ENCODE measurements around the gene C1RL. TPM values are rescaled to one million over a fixed set of nuclear protein-coding genes. Genes with fewer than 3 reads are reported as not detected.
A peak's percentile ranks its signal among the peaks of the same experiment; 100 is the strongest.

The C1RL gene
- total RNA-seq, 1 donor from 2014 or later = 58.5 TPM

GRCh38 chr12:7129287-7129871 lies 20.4 kb upstream of the C1RL start:
- no peak for TF ChIP-seq CTCF (IDR thresholded peaks at IDR 0.05; ENCODE audit: unreplicated experiment)
- Mint-ChIP-seq H3K4me1 (peaks cover 25% of the 10 kb centered on the region), H3K9me3 (no peaks in the 10 kb centered on the region), H3K36me3 (no peaks in the 10 kb centered on the region), H3K27ac (peak overlapping the region; percentile 89), H3K4me3 (peak overlapping the region; percentile 90), H3K27me3 (ENCODE audit: low read depth) (no peaks in the 10 kb centered on the region)
- DNase-seq (ENCODE audit: low spot score in 2 of 2, unreplicated experiment in 2 of 2) = no peak

- Mint-ChIP-seq H3K36me3 (no peaks in the 10 kb centered on the region), H3K4me1 (peaks cover 25% of the 10 kb centered on the region), H3K9me3 (no peaks in the 10 kb centered on the region), H3K4me3 (peak within 1 kb of the TSS; percentile 90), H3K27ac (peak within 1 kb of the TSS; percentile 89), H3K27me3 (ENCODE audit: low read depth) (no peaks in the 10 kb centered on the region)
- DNase-seq (ENCODE audit: low spot score in 2 of 2, unreplicated experiment in 2 of 2) = no peak
- TF ChIP-seq CTCF (IDR thresholded peaks at IDR 0.05; ENCODE audit: unreplicated experiment) = no peak
These were observed 19.8 kb upstream of the C1RL start, which contains the start of gene RBP5 for GRCh38 chr12:7128681-7129286. Gene RBP5, minus strand, starts transcription at chr12:7128889. Its CDS starts 114 bp downstream, at chr12:7128775.

- no peak for TF ChIP-seq CTCF (IDR thresholded peaks at IDR 0.05; ENCODE audit: unreplicated experiment)
- Mint-ChIP-seq H3K27ac (no peak overlapping the region), H3K4me3 (peak overlapping the region; percentile 90), H3K9me3 (no peaks in the 10 kb centered on the region), H3K4me1 (peaks cover 25% of the 10 kb centered on the region), H3K36me3 (no peaks in the 10 kb centered on the region), H3K27me3 (ENCODE audit: low read depth) (no peaks in the 10 kb centered on the region)
- no peak for DNase-seq (ENCODE audit: low spot score in 2 of 2, unreplicated experiment in 2 of 2)
These were observed 19.1 kb upstream of the C1RL start for GRCh38 chr12:7127916-7128626.

- Mint-ChIP-seq H3K9me3 (no peaks in the 10 kb centered on the region), H3K27ac (no peak overlapping the region), H3K4me1 (peaks cover 7% of the 10 kb centered on the region), H3K4me3 (no peak overlapping the region), H3K36me3 (no peaks in the 10 kb centered on the region), H3K27me3 (ENCODE audit: low read depth) (no peaks in the 10 kb centered on the region)
- TF ChIP-seq CTCF (IDR thresholded peaks at IDR 0.05; ENCODE audit: unreplicated experiment) = no peak
- DNase-seq (ENCODE audit: low spot score in 2 of 2, unreplicated experiment in 2 of 2) = no peak
These were observed 16.7 kb upstream of the C1RL start for GRCh38 chr12:7125632-7126227.

- Mint-ChIP-seq H3K36me3 (no peaks in the 10 kb centered on the region), H3K4me3 (no peak overlapping the region), H3K4me1 (peaks cover under 1% of the 10 kb centered on the region), H3K9me3 (no peaks in the 10 kb centered on the region), H3K27me3 (ENCODE audit: low read depth) (no peaks in the 10 kb centered on the region), H3K27ac (no peak overlapping the region)
- no peak for DNase-seq (ENCODE audit: low spot score in 2 of 2, unreplicated experiment in 2 of 2)
- TF ChIP-seq CTCF (IDR thresholded peaks at IDR 0.05; ENCODE audit: unreplicated experiment) = no peak
These were observed 14.9 kb upstream of the C1RL start for GRCh38 chr12:7123806-7124522.

Measured in mesothelial cell of epicardium (in vitro differentiated cells).